ENCODE results near the gene EXOC4.
A peak's percentile ranks its signal among the peaks of the same experiment; 100 is the strongest.

EXOC4 gene

DNA sequence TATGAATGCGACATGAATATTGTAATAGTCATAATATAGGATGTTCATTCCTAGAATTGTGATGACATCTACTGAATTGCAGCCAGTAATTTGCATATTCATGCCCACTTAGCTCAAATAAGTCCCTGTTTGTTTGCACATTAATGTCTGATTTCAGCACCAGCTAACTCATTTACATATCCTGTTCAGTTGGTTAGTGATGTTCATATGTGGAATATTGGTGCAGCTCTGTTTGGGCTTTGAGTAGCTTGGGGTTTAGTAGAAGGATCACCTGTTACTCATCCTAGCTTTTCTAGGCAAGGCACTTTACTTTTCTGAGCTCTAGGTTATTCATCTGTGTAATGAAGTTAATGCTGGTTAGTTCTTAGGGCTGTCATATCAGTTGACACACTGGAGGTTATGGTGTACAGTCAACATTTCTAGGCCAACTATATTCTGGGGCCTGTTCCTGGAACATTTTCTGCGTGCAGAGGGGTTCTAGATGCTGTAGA is 238.4 kb downstream of the EXOC4 start:
- no peak for DNase-seq (ENCODE audit: low spot score)

DNA sequence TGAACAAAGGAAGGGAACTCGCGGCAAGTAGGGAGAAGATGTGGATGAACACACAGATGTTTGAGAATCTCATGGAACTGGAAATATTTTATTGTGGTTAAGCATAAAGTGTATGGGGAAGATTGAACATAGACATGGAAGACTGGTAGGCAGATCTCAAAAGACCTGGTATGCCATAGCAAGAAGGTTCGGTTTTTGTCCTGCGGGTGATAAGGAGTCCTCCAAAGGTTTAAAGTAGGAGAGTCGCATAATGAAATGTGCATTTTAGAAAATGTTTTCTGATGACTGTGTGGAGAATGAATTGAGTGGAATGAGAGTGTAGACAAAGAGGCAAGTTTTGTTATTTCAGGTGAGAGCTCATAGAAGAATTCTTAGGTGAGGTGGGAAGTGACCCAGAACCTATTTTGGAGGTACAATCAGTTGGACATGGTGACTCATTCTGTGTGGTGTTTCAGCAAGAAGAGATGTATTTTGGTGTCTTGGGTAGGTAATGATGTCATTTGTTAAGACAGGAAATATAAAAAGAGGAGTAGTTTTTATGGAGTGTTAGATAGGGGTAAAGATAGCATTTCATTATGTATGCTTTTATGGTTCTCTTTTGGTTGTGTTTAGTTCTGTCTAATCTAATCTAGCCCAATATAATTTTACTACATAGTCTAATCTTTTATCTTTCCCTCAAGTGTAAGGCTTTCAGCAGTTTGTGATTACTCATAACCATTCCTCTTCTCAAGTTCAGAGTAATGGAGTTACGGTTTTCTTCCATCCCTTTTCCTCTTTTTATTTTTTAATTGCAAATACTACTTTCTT is 239.2 kb downstream of the EXOC4 start:
- DNase-seq (ENCODE audit: low spot score), result no peak

DNA sequence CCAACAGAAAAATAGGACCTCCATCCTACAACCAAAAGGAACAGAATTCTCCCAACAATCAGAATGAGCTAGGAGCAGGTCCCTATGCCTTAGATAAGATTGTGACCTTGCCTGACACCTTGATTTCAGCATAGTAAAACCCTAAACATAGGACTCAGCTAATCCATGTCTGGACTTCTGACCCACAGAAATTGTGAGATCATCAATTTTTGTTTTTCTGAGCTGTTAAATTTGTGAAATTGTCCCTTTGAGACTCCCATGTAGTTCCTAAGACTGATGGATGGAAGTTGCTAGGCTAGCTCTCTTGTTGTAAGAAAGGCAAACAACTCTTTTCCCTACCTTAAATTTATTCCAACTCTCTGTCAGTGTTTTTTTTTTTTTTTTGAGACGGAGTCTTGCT is 244.2 kb downstream of the EXOC4 start:
- no peak for DNase-seq (ENCODE audit: low spot score)

DNA sequence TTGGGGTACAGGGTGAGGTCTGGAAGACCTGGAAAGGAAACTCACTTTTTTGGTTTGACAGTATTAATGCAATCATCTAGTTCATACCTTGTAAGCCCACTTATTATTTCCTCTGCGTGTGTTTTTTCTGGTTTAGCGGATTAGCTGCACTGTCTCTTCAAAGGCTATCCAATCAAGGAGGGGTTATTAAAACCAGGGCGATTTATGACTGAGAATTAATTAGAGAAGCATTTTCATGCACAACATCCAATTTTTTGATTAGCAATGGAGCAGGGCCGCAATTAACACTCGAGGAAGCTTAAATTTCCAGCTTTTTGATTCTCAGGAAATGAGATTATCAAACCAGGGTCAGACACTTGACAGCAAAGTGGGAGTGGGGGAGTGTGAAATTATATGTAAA is 248.9 kb downstream of the EXOC4 start:
- no peak for DNase-seq (ENCODE audit: low spot score)

DNA sequence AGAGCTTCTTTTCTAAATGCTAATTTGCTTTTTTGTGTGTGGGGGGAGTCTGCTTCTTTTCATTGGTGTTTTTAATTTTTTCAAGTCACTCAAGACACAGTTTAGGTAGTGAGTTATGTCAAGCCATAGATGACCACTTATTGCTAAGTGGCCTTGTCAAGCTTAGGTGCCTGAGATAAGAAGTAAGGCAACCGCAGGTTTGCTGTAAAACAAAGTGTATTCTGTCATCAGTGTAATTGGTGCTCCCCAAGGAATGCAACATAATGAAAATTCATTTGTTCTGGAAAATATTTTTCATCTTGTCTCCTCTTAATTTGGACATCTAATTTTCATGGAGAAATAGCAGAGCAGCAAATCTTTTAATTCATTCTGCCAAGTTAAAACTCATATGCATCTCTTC is 249.6 kb downstream of the EXOC4 start:
- DNase-seq (ENCODE audit: low spot score), result peak; percentile 54

DNA sequence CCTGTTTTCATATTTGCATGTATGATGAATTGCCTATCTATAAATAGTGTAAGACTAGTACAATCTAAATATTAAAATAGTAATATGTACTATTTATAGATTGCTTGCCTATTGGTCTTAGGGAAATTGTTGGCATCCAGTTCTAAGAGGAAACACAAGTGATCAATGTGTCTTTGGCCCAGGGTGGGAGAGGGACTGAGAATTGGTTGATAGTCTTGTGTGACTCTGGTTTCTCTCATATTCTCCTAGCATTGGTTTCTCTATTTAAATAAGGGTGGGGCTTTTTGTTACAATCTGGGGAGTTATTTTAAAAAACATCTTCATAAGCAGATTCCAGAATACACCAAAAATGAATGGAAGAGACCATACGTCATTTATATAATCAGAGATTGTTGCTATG is 250.1 kb downstream of the EXOC4 start:
- no peak for DNase-seq (ENCODE audit: low spot score)

DNA sequence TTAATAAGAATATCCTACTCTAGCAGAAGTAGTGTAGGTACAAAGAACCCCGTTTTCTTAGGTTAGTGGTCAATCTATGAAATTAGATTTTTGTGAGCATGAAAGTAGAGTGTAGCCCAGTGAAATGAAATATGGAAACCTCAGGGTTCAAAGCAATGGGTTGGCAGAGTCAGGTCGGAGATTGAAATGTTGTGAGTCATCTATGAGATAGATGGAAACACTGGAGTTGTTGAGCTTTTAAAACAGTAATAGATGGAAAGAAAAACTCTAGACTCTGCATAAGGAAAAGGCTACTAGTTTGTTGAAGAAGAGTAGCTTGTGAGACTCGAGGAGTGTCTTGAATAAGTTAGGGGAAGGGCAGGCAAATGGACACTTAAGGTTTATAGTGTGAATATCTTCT is 251.9 kb downstream of the EXOC4 start:
- no peak for DNase-seq (ENCODE audit: low spot score)

DNA sequence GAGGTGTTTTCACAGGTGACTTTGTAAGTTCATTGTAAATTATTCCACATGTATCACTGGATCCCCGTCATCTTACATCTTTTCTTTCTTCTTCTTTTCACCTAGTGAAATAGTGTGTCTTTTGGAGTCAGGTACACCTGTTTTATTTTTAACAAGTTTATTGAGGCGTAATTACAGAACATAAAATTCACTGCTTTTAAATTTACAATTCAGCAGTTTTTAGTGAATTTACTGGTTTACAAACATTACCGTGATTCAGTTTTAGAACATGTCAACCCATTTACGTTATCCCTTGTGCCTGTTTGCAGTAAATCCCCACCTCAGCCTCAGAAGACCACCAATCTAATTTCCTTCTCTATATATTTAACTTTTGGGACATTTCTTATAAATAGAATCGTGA is 256.9 kb downstream of the EXOC4 start:
- DNase-seq (ENCODE audit: low spot score), result no peak

DNA sequence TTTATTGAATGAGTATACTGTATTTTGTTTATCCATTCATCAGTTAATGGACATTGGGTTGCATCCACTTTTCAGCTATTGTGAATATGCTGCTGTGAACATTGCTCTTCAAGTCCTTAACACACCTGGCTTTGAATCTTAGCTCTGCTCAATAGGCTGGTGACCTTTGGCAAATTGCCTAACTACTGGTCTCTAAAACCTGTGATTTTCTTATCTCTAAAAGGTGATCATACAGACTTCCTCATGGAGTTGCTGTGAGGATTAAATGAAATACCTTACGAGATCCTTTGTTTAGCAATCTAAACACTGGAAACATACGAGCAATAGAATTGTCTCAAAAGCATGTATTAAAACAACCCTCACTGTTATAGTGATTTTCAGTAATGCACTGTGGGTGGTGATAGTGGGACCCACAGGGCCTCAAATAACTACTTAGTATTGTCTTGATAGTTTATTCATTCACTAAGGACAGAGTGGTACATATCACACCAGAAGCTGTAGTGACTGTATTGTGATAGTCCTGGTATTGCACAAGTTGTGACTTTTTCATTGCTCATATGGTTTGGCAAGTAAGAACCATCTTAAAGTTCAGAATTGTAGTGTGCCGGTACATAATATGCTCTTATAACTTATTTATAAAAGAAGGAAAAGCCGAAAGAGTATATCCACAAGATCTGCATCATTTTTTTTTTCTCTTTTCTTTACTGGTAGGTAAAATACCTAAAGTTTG is 257.6 kb downstream of the EXOC4 start:
- no peak for DNase-seq (ENCODE audit: low spot score)

DNA sequence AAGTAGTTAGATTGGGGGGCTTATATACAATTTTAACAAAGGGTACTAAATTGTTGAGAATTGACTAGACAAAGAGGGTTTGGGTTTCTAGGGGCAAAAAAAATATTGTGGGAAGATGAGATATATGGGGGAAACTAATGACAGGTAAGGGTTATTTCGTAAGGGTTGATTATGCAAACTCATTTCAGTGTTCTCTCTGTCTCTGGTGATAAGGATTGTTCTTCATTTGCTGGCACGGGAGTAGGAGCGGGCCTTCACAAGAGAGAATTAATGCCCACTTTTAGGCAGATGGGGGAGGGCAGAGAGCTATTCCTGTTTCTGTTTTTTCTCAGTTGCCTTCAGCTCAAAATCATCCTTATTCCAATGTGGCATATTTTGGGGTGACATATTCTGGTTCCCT is 258.4 kb downstream of the EXOC4 start:
- DNase-seq (ENCODE audit: low spot score), result no peak

DNA sequence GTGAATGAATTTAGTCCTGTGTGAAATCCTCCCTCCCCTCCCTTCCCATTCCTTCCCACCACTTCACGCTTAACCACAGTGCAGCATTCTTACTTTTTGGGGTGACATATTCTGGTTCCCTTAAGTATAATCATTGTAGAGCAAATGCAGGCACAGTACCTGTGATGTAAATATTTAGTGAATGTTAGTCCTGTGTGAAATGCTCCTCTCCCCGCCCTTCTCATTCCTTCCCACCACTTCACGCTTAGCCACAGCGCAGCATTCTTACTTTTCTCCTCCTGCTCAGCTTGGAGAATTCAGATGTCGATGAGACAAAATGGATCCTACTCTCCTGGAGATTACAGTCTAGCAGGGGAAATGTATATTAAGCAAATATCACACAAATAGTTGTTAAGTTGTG is 258.8 kb downstream of the EXOC4 start:
- no peak for DNase-seq (ENCODE audit: low spot score)

DNA sequence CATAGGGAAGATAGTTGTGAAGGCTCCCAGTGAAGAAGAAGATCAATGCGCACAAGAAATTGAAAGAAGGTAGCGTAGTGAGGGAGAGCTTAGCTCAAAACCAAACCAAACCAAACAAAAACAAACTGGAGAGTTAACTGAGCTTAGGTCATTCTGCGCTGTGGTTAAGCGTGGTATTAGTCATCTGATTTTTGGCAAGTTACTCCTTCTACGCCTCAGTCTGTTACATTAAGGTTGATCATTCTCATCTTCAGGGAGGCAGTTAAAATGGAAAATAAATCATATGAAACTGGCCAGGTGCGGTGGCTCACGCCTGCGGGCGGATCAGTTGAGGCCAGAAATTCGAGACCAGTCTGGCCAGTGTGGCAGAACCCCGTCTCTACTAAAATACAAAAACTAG is 259.7 kb downstream of the EXOC4 start:
- no peak for DNase-seq (ENCODE audit: low spot score)

DNA sequence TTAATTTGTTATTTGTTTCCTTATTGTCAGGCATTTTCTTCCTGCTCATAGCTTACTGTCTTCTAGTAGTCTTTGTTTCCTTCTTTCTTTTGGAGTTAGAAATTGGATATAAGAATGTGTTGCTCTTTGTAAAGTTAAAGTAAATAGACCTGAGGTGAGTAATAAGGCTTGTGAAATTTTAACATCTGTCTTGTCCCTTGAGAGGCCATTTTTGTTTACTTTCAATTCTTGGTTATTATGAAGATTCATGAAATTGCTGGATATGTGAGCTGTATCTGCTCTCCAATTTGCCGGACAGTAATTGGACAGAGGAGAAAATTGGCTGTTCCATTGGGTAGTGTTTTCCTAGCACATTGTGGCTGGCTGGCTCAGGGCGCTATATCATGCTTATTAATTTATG is 260.7 kb downstream of the EXOC4 start:
- no peak for DNase-seq (ENCODE audit: low spot score)

DNA sequence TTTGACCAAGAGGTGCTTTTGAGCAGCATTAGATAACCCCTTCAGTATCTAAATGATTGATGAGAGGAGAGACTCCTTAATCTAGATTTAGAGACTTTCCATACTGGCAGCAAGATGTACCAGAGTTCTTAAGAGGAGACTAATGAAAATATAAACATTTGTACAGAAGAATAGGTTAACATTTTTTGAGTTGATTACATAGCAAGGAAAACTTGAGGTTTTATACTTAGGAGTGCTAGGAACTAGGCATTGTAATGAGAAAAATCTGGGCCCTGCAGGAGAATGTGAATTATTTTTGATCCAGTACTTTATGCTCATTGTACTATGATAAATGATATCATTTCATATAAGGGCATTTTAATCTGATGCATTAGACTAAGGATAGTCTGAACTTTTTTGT is 261.7 kb downstream of the EXOC4 start:
- no peak for DNase-seq (ENCODE audit: low spot score)

DNA sequence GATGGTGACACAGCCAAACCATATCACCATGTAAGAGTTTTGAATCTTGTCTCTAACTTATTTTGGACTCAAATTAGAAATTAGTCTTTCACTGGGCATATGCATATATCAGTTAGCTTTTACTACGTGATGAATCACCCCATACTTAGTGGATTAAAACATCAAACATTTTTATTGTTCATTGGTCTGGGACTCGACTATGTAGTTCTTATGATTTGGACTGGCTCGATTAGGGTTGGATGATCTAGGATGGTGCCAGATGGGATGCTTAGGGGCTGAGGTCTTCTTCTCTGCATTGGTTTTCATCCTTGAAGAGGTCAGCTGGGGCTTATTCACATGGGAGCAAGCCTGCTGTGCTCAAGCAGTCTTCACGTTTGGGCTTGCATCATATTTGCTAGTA is 264.9 kb downstream of the EXOC4 start:
- no peak for DNase-seq (ENCODE audit: low spot score)

DNA sequence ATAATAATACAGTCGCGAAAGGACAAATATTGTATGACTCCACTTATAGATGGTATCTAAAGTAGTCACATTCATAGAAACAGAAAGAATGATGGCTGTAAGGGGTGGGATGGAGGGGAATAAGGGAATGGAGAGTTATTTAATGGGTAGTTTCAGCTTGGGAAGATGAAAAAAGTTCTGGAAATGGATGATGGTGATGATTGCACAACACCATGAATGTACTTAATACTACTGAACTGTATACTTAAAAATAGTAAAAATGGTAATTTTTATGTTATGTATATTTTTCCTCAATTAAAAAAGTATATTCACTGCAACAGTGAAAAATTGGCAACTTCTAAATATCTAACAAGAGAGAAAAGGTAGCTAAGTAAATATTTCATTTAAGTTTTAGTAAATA is 265.8 kb downstream of the EXOC4 start:
- DNase-seq (ENCODE audit: low spot score), result no peak

DNA sequence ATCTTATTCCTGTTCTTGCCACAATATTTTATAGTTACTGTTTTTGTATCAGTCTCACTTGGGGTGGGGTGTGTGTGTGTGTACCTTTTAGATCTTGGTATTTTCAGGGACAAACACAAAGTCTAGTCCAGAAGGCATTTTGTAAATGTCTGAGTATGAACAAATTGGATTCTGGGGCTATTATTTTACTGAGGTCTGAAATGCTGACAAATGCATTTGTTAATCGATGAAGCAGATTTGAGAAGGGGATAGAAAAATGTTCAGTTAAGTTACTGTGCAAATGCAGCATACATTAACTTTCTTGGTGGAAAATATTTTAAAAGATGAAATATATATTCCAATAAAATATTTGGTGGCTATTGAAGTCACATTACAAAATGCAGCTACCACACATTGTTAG is 267.4 kb downstream of the EXOC4 start:
- no peak for DNase-seq (ENCODE audit: low spot score)

DNA sequence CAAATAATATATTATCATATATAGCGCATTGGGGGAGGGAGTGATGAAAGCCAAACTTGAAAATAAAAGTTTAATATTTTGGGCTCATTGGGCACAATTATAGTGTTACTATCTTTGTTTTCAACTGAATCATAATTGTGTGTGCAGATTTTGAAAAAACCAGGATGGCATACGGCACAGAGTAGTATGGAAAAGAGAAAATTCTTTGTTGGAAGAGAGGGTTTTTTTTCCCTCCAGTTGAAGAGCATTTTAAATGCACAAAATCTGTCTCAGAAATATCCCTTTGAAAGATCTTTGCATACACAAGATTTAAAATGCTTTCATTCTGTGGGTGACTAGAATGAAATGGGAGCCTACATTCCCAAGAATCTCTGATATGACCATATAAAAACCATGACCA is 269.6 kb downstream of the EXOC4 start:
- no peak for DNase-seq (ENCODE audit: low spot score)

DNA sequence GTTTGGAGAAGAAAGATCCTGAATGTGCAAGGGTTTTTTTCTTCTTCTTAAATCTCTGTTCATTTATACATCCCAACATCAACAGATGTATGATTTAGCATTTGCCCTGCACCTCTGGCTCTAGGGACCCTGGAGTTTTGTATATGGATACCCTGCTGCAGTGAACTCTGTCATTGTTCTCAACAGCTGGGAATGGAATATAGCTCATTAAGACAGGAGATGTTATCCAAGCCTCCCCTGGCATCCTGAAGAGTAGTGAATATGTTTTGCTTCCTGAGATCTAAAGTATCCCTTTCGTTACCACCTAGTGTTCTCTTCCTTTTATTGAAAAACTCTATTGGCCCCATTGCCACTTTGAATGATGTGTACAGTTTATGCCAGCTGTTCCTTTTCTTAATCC is 275.9 kb downstream of the EXOC4 start:
- no peak for DNase-seq (ENCODE audit: low spot score)

DNA sequence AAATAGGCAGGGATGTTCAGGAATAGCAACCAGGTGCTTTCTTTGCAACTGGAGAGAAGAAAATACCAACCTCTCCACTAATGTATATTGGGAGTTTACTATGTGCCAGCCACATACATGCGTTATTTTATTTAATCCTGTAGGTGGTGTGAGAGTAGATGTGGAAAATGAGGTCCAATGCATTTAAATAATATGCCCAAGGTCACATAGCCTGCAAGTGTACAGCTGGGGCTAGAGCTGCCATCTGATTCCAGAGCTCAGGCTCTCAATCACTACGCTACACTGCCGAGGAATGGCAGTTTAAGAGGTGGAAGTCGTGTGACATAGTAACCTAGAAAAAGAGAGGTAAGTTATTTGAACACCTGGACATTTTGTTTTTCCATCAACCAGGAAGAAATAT is 277.0 kb downstream of the EXOC4 start:
- peak; percentile 6 for DNase-seq (ENCODE audit: low spot score)

DNA sequence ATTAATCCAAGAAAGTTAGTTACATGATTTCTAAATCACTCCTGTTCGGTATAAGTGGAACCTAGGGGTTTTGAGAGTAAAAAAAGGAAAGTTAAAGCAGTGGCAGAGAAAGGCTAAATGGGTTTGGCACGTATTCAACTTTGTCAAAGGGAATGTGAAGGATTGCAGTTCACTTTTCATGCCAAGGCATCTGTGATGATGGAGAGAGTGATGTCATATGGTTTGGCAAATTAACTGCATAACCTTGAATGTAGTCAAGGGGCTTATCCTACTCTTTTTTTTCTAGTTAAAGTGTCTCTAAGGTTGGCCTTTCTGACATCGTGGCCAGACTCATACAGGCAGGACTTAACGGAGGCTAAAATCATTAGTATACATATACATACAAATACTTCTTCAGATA is 277.8 kb downstream of the EXOC4 start:
- no peak for DNase-seq (ENCODE audit: low spot score)

DNA sequence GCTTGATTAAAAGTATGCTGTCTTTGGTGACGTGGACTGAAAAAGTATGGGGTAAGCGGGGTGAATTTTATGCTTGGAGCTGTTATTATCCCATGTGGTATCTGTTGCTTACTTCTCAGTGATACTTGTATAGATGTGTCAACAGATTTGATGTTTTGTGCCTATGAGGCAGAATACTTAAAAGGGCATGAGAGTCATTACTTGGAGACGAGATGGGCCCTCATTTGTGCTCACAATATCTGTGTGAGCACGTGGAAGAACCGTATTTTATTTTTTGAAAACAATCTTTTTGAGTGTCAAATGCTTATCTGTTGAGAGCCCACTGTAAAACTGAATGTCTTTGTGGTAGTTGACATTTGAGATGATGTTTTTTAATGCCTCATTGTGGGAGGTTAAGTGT is 281.9 kb downstream of the EXOC4 start:
- DNase-seq (ENCODE audit: low spot score), result no peak

DNA sequence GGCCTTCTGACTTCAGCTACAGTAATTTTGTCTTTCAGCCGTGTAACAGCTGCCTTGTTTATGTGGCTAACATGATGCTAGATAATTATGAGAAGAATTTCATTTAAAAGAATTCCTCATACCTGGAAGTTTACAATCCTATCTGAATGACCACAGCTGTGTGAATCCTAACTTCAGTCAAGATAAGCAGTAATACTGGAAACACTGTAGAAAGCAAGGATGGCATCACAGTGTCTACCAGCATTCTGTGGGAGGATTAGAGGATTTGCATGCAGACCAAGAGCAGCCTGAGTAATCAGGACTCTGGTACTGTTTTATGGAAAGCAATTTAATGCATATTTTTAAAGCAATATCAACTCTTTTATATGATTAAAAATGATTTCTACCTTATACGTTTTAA is 282.4 kb downstream of the EXOC4 start:
- DNase-seq (ENCODE audit: low spot score), result no peak

All from SK-N-DZ (cell line).